ENCODE results near the gene ATP8A2. TPM values are rescaled to one million over a fixed set of nuclear protein-coding genes. Genes with fewer than 3 reads are reported as not detected.
A peak's percentile ranks its signal among the peaks of the same experiment; 100 is the strongest.

Gene ATP8A2
- polyA plus RNA-seq (2013, experiment 1 of 2): 0.22 TPM
- polyA plus RNA-seq (2013, experiment 2 of 2): 0.15 TPM

DNA sequence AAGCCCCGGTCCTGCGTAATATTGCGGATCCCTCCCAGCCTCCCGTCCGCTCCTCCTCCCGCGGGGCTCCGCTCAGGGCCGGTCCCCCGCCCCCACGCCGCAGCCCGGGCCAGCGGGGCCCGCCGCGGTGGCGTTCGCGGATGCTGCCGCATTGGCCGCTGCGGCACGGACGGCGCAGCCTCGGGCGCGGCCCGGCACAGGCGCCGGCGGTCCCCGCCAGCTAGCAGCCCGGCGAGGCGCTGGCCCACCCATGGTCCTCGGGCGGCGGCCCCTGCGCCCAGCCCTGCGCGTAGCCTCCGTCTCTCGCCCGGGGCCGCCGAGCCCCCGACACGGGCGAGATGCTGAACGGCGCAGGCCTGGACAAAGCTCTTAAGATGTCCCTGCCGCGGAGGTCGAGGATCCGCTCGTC is at the start of gene ATP8A2:
TSS of gene ATP8A2 (plus strand) at position 100 of the 409 bp plus-strand sequence. CDS start at position 339, 239 bp downstream.
- H3K36me3 ChIP-seq (ENCODE audit: control insufficient read depth, insufficient read depth, low read length): no peaks in the 10 kb centered on the region
- H3K4me3 ChIP-seq (ENCODE audit: extremely low read depth, insufficient read depth, low read length, poor library complexity, severe bottlenecking): peak within 1 kb of the TSS; percentile 44
- H3K4me1 ChIP-seq (ENCODE audit: control insufficient read depth, insufficient read depth, low read length, poor library complexity, severe bottlenecking): no peaks in the 10 kb centered on the region
- H3K9me3 ChIP-seq (ENCODE audit: control insufficient read depth, low read length): no peaks in the 10 kb centered on the region
- H3K27ac ChIP-seq (ENCODE audit: low read depth, low read length, severe bottlenecking): no peak within 1 kb of the TSS
- WGBS, 2 experiments (ENCODE audit: insufficient coverage in 2 of 2): 0% methylated on average over 40 to 52 of the region's 58 CpGs

DNA sequence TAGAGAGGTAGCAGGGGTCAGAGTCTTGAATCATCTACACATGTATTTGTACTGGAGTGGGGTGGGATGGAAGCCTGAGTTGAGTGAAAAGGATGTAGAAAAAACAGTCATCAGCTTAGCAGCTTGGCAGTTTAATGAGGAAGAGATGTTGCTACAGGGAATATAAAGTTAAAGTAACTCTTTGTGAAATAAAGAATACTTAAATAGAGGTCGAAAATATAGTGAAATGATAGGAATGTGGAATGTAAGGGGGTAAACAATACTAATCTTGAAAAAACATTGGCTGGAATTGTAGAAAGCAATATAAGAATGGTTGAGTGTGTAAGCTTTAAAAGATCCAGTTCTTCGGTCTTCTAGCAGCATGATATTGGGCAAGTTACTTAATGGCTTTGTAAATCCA is 47.7 kb upstream of the ATP8A2 start:
- Histone ChIP-seq H3K36me3 (ENCODE audit: control insufficient read depth, insufficient read depth, low read length) (peaks cover 61% of the 10 kb centered on the region), H3K9me3 (ENCODE audit: control insufficient read depth, low read length) (no peaks in the 10 kb centered on the region), H3K4me1 (ENCODE audit: control insufficient read depth, insufficient read depth, low read length, poor library complexity, severe bottlenecking) (no peaks in the 10 kb centered on the region), H3K4me3 (ENCODE audit: extremely low read depth, insufficient read depth, low read length, poor library complexity, severe bottlenecking) (no peak overlapping the region), H3K27ac (ENCODE audit: low read depth, low read length, severe bottlenecking) (no peak overlapping the region)
- WGBS, 2 experiments (ENCODE audit: insufficient coverage in 2 of 2): 90 to 91% methylated on average over 1 of the region's 2 CpGs

DNA sequence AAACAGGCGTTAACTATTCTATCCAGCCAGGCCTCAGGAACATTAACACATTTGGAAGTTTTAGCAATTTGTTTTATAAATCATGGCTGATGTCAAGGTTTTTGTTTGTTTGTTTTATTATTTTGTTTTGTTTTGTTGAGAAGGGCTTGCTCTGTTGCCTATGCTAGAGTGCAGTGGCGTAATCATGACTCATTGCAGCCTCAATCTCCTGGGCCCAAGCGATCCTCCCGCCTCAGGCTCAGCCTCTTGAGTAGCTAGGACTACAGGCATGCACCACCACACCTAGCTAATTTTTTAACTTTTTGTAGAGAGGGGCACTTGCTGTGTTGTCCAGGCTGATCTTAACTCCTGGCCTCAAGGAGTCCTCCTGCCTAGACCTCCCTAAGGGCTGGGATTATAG is 42.1 kb upstream of the ATP8A2 start:
- Histone ChIP-seq H3K27ac (ENCODE audit: low read depth, low read length, severe bottlenecking) (no peak overlapping the region), H3K36me3 (ENCODE audit: control insufficient read depth, insufficient read depth, low read length) (peaks cover 78% of the 10 kb centered on the region), H3K4me1 (ENCODE audit: control insufficient read depth, insufficient read depth, low read length, poor library complexity, severe bottlenecking) (peaks cover 4% of the 10 kb centered on the region), H3K9me3 (ENCODE audit: control insufficient read depth, low read length) (no peaks in the 10 kb centered on the region), H3K4me3 (ENCODE audit: extremely low read depth, insufficient read depth, low read length, poor library complexity, severe bottlenecking) (no peak overlapping the region)
- WGBS, 2 experiments (ENCODE audit: insufficient coverage in 2 of 2): 74 to 100% methylated on average over 2 to 3 of the region's 4 CpGs

DNA sequence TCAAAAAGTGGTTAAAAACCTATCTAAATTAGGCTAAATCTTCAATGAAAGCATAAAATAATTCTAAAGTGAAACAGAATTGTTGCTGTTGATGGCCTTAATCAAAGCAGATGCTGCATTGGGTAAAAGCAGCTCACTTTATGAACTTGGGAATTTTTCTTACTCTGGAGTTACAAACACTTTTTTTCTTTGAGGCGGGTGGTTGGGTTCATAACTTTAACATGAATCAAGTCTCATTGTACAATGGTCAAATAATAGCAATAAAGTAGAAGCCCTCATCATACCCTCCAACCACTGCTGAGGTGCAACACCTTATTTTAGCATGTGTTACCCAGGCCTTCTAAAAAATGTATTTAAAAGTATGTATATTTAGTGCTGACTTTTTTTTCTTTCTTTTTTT is 41.2 kb upstream of the ATP8A2 start:
- Histone ChIP-seq H3K4me1 (ENCODE audit: control insufficient read depth, insufficient read depth, low read length, poor library complexity, severe bottlenecking) (peaks cover 4% of the 10 kb centered on the region), H3K36me3 (ENCODE audit: control insufficient read depth, insufficient read depth, low read length) (peaks cover 75% of the 10 kb centered on the region), H3K9me3 (ENCODE audit: control insufficient read depth, low read length) (no peaks in the 10 kb centered on the region), H3K27ac (ENCODE audit: low read depth, low read length, severe bottlenecking) (no peak overlapping the region), H3K4me3 (ENCODE audit: extremely low read depth, insufficient read depth, low read length, poor library complexity, severe bottlenecking) (no peak overlapping the region)
- no CpG with 5 or more reads among the region's 1 CpG for WGBS, 2 experiments (ENCODE audit: insufficient coverage in 2 of 2)

DNA sequence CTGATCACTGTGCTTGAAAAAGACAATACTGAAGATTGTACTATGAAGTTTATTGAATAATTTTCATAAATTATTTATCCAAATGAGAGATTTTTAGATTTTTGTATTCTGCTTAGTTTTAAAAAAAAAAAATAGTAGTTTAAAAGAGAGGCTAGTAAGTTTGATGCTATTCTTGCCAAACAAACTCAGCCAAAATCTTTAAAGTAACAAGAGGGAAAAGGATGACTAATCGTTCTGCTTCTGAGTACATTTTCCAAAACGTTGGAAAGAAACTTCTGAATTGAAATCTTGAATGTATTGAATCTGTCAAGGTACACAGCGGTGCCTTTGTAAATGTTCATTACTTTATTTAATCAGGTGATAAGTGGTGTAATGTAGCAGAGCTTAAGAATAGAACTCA is 35.9 kb upstream of the ATP8A2 start:
- Histone ChIP-seq H3K4me3 (ENCODE audit: extremely low read depth, insufficient read depth, low read length, poor library complexity, severe bottlenecking) (no peak overlapping the region), H3K4me1 (ENCODE audit: control insufficient read depth, insufficient read depth, low read length, poor library complexity, severe bottlenecking) (no peaks in the 10 kb centered on the region), H3K9me3 (ENCODE audit: control insufficient read depth, low read length) (no peaks in the 10 kb centered on the region), H3K27ac (ENCODE audit: low read depth, low read length, severe bottlenecking) (no peak overlapping the region), H3K36me3 (ENCODE audit: control insufficient read depth, insufficient read depth, low read length) (peaks cover 51% of the 10 kb centered on the region)
- WGBS, 2 experiments (ENCODE audit: insufficient coverage in 2 of 2): 80 to 100% methylated on average over 1 of the region's 3 CpGs

DNA sequence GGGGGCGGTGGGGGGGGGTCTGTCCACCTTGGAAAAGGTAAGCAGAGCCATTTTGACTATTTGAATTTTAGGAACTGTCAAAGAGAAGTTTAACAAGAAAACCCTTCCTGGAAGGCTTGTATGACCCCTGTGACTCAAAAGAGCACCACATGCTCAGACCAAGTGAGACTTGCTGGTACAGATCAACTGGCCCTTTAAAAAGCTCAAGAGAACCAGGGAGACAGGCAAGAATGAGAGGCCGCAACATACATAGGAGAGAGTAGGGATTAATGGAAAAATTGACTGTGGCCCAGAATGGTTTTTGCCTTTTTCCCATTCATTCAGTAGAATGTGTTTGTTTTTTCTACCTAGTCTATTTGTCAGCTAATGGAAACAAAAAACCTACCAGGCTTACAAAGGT is 26.2 kb upstream of the ATP8A2 start:
- WGBS, 2 experiments (ENCODE audit: insufficient coverage in 2 of 2): 86 to 92% methylated on average over 1 to 2 of the region's 2 CpGs
- Histone ChIP-seq H3K9me3 (ENCODE audit: control insufficient read depth, low read length) (no peaks in the 10 kb centered on the region), H3K27ac (ENCODE audit: low read depth, low read length, severe bottlenecking) (no peak overlapping the region)

DNA sequence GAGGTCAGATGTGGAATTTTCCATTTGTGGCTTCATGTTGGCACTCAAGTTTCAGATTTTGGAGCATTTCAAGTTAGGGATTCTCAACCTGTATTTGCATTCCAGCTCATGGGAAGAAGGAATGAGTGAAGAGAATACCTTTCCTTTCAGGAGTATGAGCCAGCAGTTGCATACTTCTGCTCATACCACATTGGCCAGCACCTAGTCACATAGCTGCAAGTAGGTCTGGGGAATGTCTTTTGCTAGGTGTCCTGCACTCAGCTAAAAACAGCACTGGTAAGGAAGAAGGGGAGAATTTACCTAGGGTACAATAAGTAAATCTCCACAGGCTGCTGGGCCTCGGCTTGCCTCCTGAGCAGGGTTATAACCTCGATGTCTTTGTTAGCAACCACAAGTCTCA is 24.6 kb upstream of the ATP8A2 start:
- Histone ChIP-seq H3K27ac (ENCODE audit: low read depth, low read length, severe bottlenecking) (no peak overlapping the region), H3K9me3 (ENCODE audit: control insufficient read depth, low read length) (no peaks in the 10 kb centered on the region), H3K4me1 (ENCODE audit: control insufficient read depth, insufficient read depth, low read length, poor library complexity, severe bottlenecking) (no peaks in the 10 kb centered on the region), H3K4me3 (ENCODE audit: extremely low read depth, insufficient read depth, low read length, poor library complexity, severe bottlenecking) (no peak overlapping the region), H3K36me3 (ENCODE audit: control insufficient read depth, insufficient read depth, low read length) (no peaks in the 10 kb centered on the region)
- WGBS, 2 experiments (ENCODE audit: insufficient coverage in 2 of 2): 73 to 100% methylated on average over 1 to 2 of the region's 2 CpGs

More for the DNA sequence above, 26.2 kb upstream of the ATP8A2 start:
- Histone ChIP-seq H3K4me1 (ENCODE audit: control insufficient read depth, insufficient read depth, low read length, poor library complexity, severe bottlenecking) (no peaks in the 10 kb centered on the region), H3K4me3 (ENCODE audit: extremely low read depth, insufficient read depth, low read length, poor library complexity, severe bottlenecking) (no peak overlapping the region), H3K36me3 (ENCODE audit: control insufficient read depth, insufficient read depth, low read length) (peaks cover 9% of the 10 kb centered on the region)

DNA sequence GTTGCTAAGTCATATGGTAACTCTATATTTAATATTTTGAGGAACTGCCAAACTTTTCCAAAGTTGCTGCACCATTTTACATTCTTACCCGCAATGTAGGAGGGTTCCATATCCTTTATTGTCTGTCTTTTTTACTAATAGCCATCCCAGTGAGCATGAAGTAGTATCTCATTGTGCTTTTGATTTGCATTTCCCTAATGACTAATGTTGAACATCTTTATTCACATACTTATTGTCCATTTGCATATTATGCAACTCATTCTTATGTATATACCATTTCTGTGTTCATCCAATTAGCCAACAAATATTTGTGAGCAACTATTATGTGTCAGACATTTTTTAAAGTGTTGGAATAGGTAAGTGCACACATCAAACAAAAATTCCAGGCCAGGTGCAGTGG is 20.4 kb upstream of the ATP8A2 start:
- Histone ChIP-seq H3K27ac (ENCODE audit: low read depth, low read length, severe bottlenecking) (no peak overlapping the region), H3K36me3 (ENCODE audit: control insufficient read depth, insufficient read depth, low read length) (no peaks in the 10 kb centered on the region), H3K9me3 (ENCODE audit: control insufficient read depth, low read length) (no peaks in the 10 kb centered on the region), H3K4me1 (ENCODE audit: control insufficient read depth, insufficient read depth, low read length, poor library complexity, severe bottlenecking) (no peaks in the 10 kb centered on the region), H3K4me3 (ENCODE audit: extremely low read depth, insufficient read depth, low read length, poor library complexity, severe bottlenecking) (no peak overlapping the region)
- WGBS, 2 experiments (ENCODE audit: insufficient coverage in 2 of 2): no CpG with 5 or more reads among the region's 1 CpG

DNA sequence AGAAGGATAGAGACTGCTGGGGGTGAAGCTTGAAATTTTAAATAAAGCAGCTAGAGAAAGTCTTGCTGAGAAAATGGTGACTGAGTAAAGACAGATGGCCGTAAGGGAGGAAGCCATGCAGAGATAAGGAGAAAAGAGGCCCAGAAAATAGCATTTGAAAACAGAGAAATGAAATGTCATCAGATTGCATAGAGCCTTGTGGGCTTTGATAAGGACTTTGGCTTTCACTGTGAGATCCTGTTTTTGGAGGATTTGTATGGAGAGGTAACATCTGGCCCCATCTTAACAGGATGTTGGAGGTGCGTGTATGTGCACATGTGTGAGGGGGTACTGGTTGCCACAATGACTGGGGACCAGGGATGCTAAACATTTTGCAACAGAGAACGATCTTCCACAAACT is 19.5 kb upstream of the ATP8A2 start:
- Histone ChIP-seq H3K4me3 (ENCODE audit: extremely low read depth, insufficient read depth, low read length, poor library complexity, severe bottlenecking) (no peak overlapping the region), H3K36me3 (ENCODE audit: control insufficient read depth, insufficient read depth, low read length) (no peaks in the 10 kb centered on the region), H3K4me1 (ENCODE audit: control insufficient read depth, insufficient read depth, low read length, poor library complexity, severe bottlenecking) (no peaks in the 10 kb centered on the region), H3K27ac (ENCODE audit: low read depth, low read length, severe bottlenecking) (no peak overlapping the region), H3K9me3 (ENCODE audit: control insufficient read depth, low read length) (no peaks in the 10 kb centered on the region)
- 86 to 94% methylated on average over 3 of the region's 3 CpGs for WGBS, 2 experiments (ENCODE audit: insufficient coverage in 2 of 2)

DNA sequence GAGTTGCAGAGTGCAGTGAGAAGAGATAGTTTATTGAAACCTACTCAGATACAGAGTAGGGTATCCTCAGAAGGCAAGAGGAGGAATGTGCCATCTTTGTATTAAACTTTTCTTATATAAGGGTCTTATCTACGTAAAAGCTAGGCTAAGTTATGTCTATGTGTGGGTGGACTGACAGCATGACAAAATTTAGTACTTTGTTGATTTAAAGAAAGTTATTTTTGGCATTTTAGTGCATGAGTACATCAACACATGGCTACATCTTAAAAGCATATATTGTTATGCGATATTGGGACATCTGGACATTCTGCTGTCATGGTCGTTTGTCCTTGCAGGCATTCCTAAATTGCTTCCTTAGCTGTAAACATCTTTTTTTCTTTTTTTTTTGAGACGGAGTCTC is 19.0 kb upstream of the ATP8A2 start:
- H3K4me3 ChIP-seq (ENCODE audit: extremely low read depth, insufficient read depth, low read length, poor library complexity, severe bottlenecking): no peak overlapping the region
- H3K27ac ChIP-seq (ENCODE audit: low read depth, low read length, severe bottlenecking): no peak overlapping the region
- WGBS, 2 experiments (ENCODE audit: insufficient coverage in 2 of 2): 75 to 100% methylated on average over 1 to 3 of the region's 4 CpGs
- no peaks in the 10 kb centered on the region for H3K9me3 ChIP-seq (ENCODE audit: control insufficient read depth, low read length)
- H3K4me1 ChIP-seq (ENCODE audit: control insufficient read depth, insufficient read depth, low read length, poor library complexity, severe bottlenecking): no peaks in the 10 kb centered on the region
- H3K36me3 ChIP-seq (ENCODE audit: control insufficient read depth, insufficient read depth, low read length): no peaks in the 10 kb centered on the region

DNA sequence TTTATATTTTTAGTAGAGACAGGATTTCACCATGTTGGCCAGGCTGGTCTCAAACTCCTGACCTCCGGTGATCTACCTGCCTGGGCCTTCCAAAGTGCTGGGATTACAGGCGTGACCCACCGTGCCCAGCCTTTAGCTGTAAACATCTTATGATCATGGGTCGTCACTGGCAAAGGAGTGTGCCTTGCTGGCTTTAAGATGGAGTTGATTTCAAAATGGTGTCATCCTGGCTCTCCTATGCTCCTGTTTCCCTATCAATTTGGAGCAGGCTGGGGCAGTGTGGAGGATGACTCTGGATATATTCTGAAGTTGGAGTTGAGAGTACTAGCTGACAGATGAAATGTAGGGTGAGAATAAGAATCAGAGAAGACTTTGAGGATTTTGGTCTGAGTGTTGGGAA is 18.4 kb upstream of the ATP8A2 start:
- Histone ChIP-seq H3K4me3 (ENCODE audit: extremely low read depth, insufficient read depth, low read length, poor library complexity, severe bottlenecking) (no peak overlapping the region), H3K27ac (ENCODE audit: low read depth, low read length, severe bottlenecking) (no peak overlapping the region), H3K36me3 (ENCODE audit: control insufficient read depth, insufficient read depth, low read length) (no peaks in the 10 kb centered on the region), H3K9me3 (ENCODE audit: control insufficient read depth, low read length) (no peaks in the 10 kb centered on the region), H3K4me1 (ENCODE audit: control insufficient read depth, insufficient read depth, low read length, poor library complexity, severe bottlenecking) (no peaks in the 10 kb centered on the region)
- 88 to 91% methylated on average over 3 to 4 of the region's 4 CpGs for WGBS, 2 experiments (ENCODE audit: insufficient coverage in 2 of 2)

Data from mesodermal cell (in vitro differentiated cells).